ENCODE results near the gene SLC29A4.
"Not testable (repeated sequence)": the region's sequence is repeated elsewhere in the genome, so short reads cannot be mapped to it uniquely, and the experiment has no call there.

DNA sequence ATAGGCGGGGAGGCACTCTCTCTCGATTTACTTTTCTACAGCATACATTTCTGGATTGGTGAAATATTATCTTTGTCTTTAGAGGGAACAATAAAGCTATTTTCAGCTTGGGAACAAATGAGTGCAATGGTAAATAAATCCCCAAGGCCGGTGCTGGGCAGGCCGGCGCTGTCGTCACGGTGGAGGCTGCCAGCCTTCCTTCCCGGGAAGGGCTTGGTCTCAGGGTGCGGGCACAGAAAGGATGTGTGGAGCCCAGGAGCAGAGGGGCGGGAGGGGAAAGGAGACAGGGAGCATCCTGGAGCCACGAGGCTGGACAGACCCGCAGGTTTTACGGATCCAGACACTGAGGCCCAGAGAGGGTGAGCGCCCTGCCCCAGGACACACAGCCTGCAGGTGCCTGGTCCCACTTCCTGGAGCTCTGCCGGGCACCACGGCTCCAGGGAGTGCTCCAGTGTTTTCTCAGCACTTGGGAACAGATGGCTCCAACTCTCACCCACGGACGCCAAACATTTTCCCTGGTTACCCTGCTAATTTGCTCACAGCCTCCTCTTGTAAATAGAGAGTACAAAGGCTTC is 8.8 kb upstream of the SLC29A4 start:
- TF ChIP-seq, protein P1, sequence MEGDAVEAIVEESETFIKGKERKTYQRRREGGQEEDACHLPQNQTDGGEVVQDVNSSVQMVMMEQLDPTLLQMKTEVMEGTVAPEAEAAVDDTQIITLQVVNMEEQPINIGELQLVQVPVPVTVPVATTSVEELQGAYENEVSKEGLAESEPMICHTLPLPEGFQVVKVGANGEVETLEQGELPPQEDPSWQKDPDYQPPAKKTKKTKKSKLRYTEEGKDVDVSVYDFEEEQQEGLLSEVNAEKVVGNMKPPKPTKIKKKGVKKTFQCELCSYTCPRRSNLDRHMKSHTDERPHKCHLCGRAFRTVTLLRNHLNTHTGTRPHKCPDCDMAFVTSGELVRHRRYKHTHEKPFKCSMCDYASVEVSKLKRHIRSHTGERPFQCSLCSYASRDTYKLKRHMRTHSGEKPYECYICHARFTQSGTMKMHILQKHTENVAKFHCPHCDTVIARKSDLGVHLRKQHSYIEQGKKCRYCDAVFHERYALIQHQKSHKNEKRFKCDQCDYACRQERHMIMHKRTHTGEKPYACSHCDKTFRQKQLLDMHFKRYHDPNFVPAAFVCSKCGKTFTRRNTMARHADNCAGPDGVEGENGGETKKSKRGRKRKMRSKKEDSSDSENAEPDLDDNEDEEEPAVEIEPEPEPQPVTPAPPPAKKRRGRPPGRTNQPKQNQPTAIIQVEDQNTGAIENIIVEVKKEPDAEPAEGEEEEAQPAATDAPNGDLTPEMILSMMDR (IDR thresholded peaks at IDR 0.05), result not testable (repeated sequence)
- not testable (repeated sequence) for TF ChIP-seq POLR2A (IDR thresholded peaks at IDR 0.05)

Measured in heart left ventricle (tissue), 13 donors.